GM12873 (cell line): Measurements from ENCODE around the gene SLC2A10.

Experiments used
- CTCF ChIP-seq: IDR thresholded peaks from 2 replicates; pipeline ENCODE4 v1.5.1; 2012; ENCODE audit warnings: low read depth, mild to moderate bottlenecking, moderate library complexity, low read length, control low read depth; ENCODE audit not compliant: insufficient read depth; ENCODE audit errors: missing control alignments

SLC2A10 gene

DNA sequence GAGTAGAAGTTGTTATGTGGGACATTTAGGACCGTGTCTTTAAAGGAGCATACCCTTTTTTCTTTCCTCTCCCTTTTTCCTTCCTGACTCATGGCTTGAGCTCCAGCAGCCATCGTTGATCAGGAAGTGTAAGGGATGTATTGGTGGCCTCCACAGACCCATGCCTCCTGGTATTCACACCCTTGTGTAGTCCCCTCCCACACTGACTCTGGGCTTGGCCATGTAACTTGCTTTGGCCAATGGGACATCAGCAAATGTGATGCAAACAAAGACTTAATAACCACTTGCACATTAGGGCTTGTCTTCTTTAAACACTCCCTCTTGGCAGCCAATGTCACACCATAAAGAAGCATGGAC is 39.2 kb upstream of the SLC2A10 start:
- TF ChIP-seq CTCF, result no peak

GRCh38 chr20:46670585-46671584 is 38.6 kb upstream of the SLC2A10 start:
- no peak for TF ChIP-seq CTCF

DNA sequence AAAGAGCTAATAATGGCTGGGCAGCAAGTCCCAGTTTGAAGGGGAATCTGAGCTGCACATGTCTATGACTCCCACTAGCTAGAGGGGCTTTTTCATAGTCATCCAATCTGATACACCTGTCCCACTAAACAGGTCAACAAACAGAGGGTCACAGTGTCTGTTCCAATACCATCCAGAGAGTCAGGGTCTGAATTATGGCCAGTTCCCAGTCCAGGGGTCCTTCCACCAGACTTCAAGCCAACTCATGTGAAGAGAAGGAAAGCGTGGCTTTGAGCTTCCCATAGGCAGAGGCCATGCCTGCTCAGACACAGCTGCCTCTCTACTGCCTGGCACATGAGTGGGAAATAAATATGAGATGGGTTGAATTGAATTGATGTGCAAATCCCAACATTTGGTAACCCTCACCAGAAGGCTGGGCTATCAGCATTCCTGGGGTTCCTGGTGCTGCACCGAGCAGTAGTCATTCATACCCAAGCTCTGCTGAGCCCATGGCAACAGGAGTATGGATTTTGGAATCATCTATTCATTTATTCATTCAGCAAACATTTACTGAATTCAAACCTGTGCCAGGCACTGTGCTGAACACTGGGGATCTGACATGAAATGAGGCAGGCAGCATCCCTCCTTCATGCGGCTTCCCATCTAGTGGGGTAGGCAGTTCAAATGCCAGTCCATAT is 37.4 kb upstream of the SLC2A10 start:
- TF ChIP-seq CTCF, result no peak

DNA sequence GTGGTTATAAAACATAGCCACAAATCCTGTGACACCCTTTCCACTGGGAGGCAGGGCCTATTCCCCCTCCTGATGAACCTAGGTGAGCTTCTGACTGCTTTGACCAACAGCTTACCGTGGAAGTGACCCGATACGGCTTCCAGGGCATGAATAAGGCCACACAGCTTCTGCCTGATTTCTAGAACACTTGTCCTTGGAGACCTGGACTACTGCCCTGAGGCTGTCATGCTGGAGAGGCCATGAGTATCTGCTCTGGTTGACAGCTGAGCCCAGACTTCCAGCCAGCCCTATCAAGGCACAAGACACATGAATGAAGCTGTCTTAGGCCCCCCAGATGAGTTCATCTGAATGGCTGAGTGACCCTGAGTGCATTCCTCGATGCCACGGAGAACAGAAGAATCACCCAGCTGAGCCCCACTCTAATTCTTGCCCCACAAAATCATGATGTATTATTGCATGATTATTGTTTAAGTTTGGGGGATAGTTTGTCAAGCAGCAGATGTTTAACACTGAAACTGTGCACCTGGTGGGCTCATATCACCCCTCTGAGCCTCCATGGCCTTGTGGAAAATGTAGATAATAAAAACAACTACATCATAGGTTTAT is 36.8 kb upstream of the SLC2A10 start:
- TF ChIP-seq CTCF, result no peak

DNA sequence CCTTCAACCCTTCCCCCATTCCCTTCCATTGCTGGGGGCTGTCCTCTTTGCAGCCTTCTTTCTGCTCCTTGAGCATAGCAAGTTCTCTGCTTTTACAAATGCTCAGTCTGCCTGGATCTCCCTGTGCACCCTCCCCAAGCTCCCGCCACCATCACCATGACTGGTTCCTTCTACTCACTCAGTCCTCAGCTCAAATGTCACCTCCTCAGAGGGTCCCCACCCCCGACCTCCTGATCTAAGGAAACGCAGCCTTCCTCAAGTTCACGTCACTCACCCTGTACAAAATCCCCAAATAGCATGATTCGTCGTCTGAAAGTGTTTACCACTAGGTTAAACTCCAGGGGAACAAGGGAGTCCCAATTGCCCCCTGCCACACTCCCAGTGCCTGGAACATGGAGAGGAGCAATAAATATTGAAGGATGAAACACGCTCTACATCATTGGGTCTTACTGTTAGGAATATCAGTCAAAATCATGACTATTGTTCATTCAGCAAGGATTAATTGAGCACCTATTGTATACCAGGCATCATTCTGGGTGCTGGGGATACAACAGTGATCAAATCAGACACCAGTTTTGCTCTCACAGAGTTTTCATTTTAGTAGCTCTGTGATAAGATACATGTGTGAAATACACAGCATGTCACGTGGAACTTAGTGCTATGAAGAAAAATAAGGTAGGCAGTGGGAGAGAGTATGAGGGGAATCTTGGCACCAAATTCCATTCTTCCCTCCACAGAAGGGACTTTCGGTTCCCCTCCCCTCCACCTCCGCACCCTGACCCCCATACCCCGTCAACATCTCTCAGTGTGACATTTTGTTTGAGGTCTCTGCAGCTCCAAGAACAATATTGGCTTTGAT is 35.8 kb upstream of the SLC2A10 start:
- no peak for TF ChIP-seq CTCF

- no peak for TF ChIP-seq CTCF
Measured at GRCh38 chr20:46674253-46675083, 35.0 kb upstream of the SLC2A10 start.
